Body of pancreas (tissue), 4 donors: ENCODE results near the gene PRR36. TPM values are rescaled to one million over a fixed set of nuclear protein-coding genes. Genes with fewer than 3 reads are reported as not detected.
A peak's percentile ranks its signal among the peaks of the same experiment; 100 is the strongest.

ENCODE experiments used
- ATAC-seq: fragments of 150-250 bp; one replicate; pipeline ENCODE4 v1.9.1; 2016
- DNase-seq, 4 donors: peaks; one replicate each; pipeline ENCODE4 v3.0.0-alpha.2; 2019
- H3K27ac ChIP-seq, 4 donors: fragments of 200-600 bp; sonication (generic); 1 replicate in 3 of 4; 2 replicates in 1 of 4; pipeline versions ENCODE4 v1.5.1 to v1.6.1; 2016 to 2019; ENCODE audit warnings: mild to moderate bottlenecking in 1 of 4, mixed read lengths in 1 of 4, moderate library complexity in 1 of 4
- H3K27me3 ChIP-seq, 2 donors: fragments of 200-600 bp; sonication (generic); one replicate each; pipeline ENCODE4 v1.6.0; 2016; ENCODE audit warnings: mild to moderate bottlenecking in 1 of 2
- H3K36me3 ChIP-seq, 2 donors: fragments of 200-600 bp; sonication (generic); replicated peaks in 1 of 2; 2 replicates each; pipeline ENCODE4 v1.5.1; 2016; ENCODE audit warnings: low read depth in 2 of 2; ENCODE audit not compliant: insufficient read depth in 1 of 2
- H3K4me1 ChIP-seq: fragments of 200-600 bp; sonication (generic); one replicate; pipeline ENCODE4 v1.6.0; 2016
- H3K4me3 ChIP-seq, 2 donors: fragments of 200-600 bp; sonication (generic); 1 replicate in 1 of 2; 2 replicates in 1 of 2; pipeline ENCODE4 v1.5.1; 2016 to 2019
- H3K9me3 ChIP-seq, 3 donors: fragments of 200-600 bp; sonication (generic); 1 replicate in 2 of 3; 2 replicates in 1 of 3; pipeline ENCODE4 v1.5.1; 2016
- POLR2A ChIP-seq, 3 donors: fragments of 450-650 bp; IDR thresholded peaks; one replicate each; pipeline ENCODE4 v1.6.1; 2016; ENCODE audit warnings: antibody characterized with exemption in 3 of 3, mild to moderate bottlenecking in 2 of 3
- WGBS, 2 donors: methylation state at CpG; one replicate each; pipeline ENCODE4 v1.1.5; 2017; 5-methylcytosine and 5-hydroxymethylcytosine counted together
- intact Hi-C: fragments of 100-400 bp; cut with DNase I; formaldehyde crosslinking; loops from one replicate; pipeline ENCODE4 v1.15.1; 2023
- total RNA-seq, 2 donors: library from RNA; depleted of rRNA; stranded (reverse); fragments of >200 nt; gene quantifications; one replicate each; pipeline ENCODE4 v1.1.0, GENCODE V29; 2016
- TF ChIP-seq, protein P1 (sequence below), 7 experiments: fragments of 450-650 bp in 4 of 7; fragments of 200-600 bp in 3 of 7; sonication (generic) in 3 of 7; IDR thresholded peaks; one replicate each; pipeline ENCODE4 v1.5.1; 2016 to 2019; ENCODE audit warnings: antibody characterized with exemption in 7 of 7

Gene PRR36
- total RNA-seq, 2 donors from 2014 or later: 1.0 to 12.9 TPM

GRCh38 chr19:7873304-7874075, 700 bp downstream of the PRR36 start:
- Histone ChIP-seq H3K36me3 (no peaks in the 10 kb centered on the region), H3K9me3 (no peaks in the 10 kb centered on the region), H3K4me1 (peaks cover 51% of the 10 kb centered on the region), H3K27me3 (no peaks in the 10 kb centered on the region), H3K4me3 (no peak overlapping the region), H3K27ac (peak overlapping the region in 2 of 4 donors; percentile 8 to 13)
- no peak for DNase-seq
- 38 to 59% methylated on average over 26 to 41 of the region's 53 CpGs for WGBS, 2 donors
- intact Hi-C loops: no loop called here
- no peak for ATAC-seq
- TF ChIP-seq, protein P1, sequence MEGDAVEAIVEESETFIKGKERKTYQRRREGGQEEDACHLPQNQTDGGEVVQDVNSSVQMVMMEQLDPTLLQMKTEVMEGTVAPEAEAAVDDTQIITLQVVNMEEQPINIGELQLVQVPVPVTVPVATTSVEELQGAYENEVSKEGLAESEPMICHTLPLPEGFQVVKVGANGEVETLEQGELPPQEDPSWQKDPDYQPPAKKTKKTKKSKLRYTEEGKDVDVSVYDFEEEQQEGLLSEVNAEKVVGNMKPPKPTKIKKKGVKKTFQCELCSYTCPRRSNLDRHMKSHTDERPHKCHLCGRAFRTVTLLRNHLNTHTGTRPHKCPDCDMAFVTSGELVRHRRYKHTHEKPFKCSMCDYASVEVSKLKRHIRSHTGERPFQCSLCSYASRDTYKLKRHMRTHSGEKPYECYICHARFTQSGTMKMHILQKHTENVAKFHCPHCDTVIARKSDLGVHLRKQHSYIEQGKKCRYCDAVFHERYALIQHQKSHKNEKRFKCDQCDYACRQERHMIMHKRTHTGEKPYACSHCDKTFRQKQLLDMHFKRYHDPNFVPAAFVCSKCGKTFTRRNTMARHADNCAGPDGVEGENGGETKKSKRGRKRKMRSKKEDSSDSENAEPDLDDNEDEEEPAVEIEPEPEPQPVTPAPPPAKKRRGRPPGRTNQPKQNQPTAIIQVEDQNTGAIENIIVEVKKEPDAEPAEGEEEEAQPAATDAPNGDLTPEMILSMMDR (IDR thresholded peaks at IDR 0.05): no peak
- no peak for TF ChIP-seq POLR2A (IDR thresholded peaks at IDR 0.05)

- no peaks in the 10 kb centered on the region for H3K27me3 ChIP-seq
- intact Hi-C loops: no loop called here
- H3K4me1 ChIP-seq: peaks cover 54% of the 10 kb centered on the region
- H3K9me3 ChIP-seq: no peaks in the 10 kb centered on the region
- ATAC-seq (no peak), DNase-seq (no peak)
- no peak for TF ChIP-seq POLR2A (IDR thresholded peaks at IDR 0.05)
- TF ChIP-seq, protein P1 (IDR thresholded peaks at IDR 0.05): no peak
- no peaks in the 10 kb centered on the region for H3K36me3 ChIP-seq
- WGBS, 2 donors: 74 to 85% methylated on average over 13 to 47 of the region's 47 CpGs
- H3K27ac ChIP-seq: peak overlapping the region in 2 of 4 donors; percentile 76 to 85
- no peak overlapping the region for H3K4me3 ChIP-seq
Observed at GRCh38 chr19:7872306-7873204, 1.6 kb downstream of the PRR36 start.

GRCh38 chr19:7871437-7872305, 2.5 kb downstream of the PRR36 start:
- H3K27me3 ChIP-seq: no peaks in the 10 kb centered on the region
- WGBS, 2 donors: 6 to 7% methylated on average over 31 to 33 of the region's 33 CpGs
- intact Hi-C loops: no loop called here

More at GRCh38 chr19:7871437-7872305, 2.5 kb downstream of the PRR36 start:
- H3K4me3 ChIP-seq: no peak overlapping the region
- peak; percentile 34 for ATAC-seq
- H3K9me3 ChIP-seq: no peaks in the 10 kb centered on the region
- H3K27ac ChIP-seq: peak overlapping the region in 3 of 4 donors; percentile 76 to 85 (median 81)
- H3K36me3 ChIP-seq: no peaks in the 10 kb centered on the region
- DNase-seq: peak; percentile 94 to 98 (median 96)
- H3K4me1 ChIP-seq: peaks cover 54% of the 10 kb centered on the region
- TF ChIP-seq POLR2A (IDR thresholded peaks at IDR 0.05): peak in 2 of 3 donors; percentile 11 to 39
- TF ChIP-seq, protein P1 (IDR thresholded peaks at IDR 0.05): no peak
